Uterus (tissue), 2 donors: ENCODE measurements around the gene GGCX.

Experiments
- CTCF ChIP-seq, 4 experiments: fragments of 200-600 bp in 2 of 4; fragments of 450-650 bp in 2 of 4; sonication (generic) in 2 of 4; IDR thresholded peaks; one replicate each; pipeline ENCODE4 v1.5.1; 2016 to 2019; ENCODE audit warnings: antibody characterized with exemption in 4 of 4, mild to moderate bottlenecking in 2 of 4, moderate library complexity in 1 of 4
- POLR2A ChIP-seq, 2 donors: fragments of 450-650 bp; IDR thresholded peaks; one replicate each; pipeline ENCODE4 v1.6.1; 2016; ENCODE audit warnings: antibody characterized with exemption in 2 of 2, mild to moderate bottlenecking in 1 of 2, moderate library complexity in 1 of 2

DNA sequence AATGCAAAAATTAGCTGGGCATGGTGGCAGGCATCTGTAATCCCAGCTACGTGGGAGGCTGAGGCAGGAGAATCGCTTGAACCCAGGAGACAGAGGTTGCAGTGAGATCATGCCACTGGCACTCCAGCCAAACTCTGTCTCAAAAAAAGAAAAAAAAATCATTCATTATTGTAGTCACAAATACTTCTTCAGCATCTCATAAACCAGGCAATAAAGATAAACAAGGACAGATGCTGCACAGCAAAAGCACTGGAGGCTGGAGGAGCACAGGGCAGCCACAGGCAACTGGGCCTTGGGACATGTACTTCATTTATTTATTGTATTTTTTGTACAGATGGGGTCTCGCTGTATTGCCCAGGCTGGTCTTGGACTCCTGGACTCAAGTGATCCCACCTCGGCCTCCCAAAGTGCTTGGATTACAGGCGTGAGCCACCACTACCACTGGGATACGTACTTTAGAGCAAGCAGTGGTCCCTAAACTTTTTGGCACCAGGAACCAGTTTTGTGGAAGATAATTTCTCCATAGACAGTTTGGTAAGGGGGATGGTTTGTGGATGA, 39.1 kb downstream of the GGCX start:
- TF ChIP-seq CTCF (IDR thresholded peaks at IDR 0.05) (no peak), POLR2A (IDR thresholded peaks at IDR 0.05) (no peak)
